CD4-positive, alpha-beta T cell treated with Interleukin-10 for 1 hour (primary cell): Measurements from ENCODE around the gene BET1.

Experiments used
- DNase-seq: peaks from one replicate; pipeline ENCODE4 v3.0.0-alpha.2; 2020

Gene BET1

DNA sequence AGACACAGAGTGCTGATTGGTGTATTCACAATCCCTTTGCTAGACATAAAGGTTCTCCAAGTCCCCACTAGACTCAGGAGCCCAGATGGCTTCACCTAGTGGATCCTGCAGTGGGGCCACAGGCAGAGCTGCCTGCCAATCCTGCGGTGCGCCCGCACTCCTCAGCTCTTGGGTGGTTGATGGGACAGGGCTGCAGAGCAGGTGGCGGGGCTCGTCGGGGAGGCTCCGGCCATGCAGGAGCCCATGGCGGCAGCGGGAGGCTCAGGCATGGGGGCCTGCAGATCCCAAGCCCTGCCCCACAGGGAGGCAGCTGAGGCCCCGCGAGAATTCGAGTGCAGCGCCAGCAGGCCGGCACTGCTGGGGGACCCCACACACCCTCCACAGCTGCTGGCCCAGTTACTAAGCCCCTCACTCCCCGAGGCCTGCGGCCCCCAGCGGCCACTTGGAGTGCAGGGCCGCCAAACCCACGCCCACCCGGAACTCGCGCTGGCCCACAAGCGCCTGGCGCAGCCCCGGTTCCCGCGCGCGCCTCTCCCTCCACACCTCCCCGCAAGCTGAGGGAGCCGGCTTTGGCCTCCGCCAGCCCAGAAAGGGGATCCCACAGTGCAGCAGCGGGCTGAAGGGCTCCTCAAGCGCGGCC, 7.7 kb upstream of the BET1 start:
- no peak for DNase-seq

DNA sequence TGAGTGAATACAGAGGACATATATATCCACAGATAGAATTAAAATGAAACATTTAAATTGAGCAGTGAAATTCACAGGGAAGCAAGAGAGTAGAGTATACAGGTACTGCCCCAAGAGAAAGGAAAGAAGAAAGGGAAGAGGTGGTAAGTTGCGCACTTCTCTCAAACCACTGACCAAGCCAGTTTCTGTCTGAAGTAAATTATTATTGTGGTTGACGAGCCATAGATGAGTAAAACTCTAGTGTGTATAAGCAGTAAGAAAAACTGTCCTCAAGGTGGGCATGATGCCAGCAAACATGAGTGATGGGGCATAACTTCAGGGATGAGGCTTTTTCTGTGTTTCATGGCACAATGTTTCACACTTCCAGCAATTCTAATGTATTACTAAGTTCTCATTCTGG, 4.4 kb upstream of the BET1 start:
- DNase-seq: no peak

DNA sequence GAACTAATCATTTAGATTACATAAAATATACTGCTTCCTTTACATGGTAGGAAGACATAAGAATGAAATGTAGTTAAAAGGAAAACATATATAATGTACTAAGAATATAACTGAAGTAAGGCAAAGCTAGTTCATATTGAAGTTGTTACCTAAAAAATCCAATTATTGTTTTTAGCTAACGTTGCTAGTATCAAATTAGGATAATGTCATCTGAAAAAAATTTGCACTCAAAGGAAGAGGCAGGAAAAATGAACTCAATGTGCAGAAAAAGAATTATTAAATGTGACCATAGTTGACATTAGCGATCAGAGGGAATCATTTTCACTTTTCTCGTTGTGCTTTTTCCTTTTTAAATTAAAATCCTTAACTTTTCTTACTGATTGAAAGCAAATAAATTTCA, 1.6 kb upstream of the BET1 start:
- DNase-seq: no peak

DNA sequence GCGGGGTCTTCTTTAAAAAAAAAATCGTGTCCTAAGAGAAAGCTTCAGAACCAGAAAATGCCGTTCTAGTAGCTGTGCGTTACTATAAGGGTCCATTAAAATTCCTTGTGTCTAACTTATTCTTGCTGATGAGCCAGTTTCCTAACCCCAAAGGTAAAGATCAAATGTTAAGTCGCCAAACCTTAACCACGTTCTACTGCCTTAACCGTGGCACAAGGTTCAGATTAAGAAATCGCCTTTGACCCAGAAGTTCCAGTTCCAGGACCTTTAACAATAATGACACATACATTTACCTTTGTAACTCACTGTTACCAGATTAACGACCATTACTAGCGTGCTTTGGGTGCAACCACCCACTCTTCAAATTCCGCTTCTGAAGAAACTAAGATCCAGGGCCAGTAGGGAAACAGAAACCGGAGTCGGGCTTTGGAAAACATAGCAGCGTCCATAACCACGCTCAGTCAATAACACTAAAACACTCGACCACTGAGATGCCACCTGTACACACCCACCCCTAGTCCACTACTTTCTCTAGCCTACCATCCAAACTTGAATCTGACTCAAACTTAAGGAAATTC, 620 bp downstream of the BET1 start:
- DNase-seq: no peak

DNA sequence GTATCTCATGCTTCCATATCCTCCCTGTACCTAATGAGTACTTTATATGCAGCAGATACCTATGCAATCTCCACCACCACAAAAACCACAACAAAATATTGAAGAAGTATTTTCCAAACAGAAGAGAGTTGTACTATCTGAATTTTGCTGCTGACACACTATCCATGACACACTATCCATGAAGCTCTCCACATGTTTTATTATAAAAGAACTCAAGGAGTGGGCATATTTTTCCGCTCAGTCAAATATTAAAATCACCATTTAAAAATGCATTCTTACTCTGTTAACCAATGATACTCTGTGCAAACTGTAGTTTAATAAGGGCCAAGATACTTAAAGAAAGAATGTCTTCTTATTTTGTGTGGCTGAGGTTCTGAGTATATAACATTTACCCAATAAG, 2.8 kb downstream of the BET1 start:
- no peak for DNase-seq

DNA sequence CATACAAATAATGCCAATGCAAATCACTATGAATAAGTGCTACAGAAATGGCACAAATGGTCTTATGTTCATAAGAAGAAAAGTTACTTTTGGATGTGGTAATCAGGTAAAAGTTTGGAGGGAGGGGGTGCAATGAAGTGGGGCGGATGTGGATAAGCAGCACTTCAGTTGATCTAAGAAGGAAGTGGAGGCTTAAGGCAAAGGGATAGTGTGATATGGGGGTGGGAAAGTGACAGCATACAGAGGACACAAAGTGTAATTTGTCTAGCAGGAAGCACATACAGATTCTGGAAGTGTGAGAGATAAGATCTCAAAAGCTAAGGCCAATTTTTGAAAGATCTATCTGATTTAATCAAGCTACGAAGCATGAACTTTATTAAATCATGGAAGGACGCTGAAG, 6.3 kb downstream of the BET1 start:
- no peak for DNase-seq

DNA sequence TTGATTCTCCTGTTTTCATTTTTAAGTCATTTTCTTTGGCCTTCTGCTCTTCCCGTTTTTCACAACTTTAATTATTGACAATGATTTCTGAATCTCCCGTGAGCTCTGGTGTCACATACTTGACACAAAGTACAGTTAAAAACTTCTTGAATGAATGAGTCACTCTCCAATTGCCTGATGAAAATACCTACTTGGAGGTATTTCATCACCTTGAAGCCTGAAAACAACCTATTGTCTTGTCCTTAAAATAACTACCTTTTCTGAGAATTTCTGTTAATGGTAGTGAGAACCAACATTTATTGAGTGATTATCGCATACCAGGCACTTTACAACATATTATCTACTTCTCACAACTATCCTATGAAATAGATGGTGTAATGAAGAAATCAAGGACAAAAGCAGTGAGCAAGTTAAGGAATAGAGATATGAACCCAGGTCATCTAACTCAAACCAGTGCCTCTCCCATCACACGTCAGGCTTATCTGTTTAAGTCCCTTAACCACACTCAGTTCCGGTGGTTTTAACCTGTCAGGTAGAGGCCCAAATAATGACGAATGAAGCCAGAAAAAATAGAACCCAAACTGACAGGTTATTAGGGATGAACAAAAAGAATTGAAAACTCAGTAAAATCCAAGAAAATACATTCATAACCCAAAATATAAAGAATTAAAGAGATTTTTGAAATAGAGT, 11.6 kb downstream of the BET1 start:
- no peak for DNase-seq

DNA sequence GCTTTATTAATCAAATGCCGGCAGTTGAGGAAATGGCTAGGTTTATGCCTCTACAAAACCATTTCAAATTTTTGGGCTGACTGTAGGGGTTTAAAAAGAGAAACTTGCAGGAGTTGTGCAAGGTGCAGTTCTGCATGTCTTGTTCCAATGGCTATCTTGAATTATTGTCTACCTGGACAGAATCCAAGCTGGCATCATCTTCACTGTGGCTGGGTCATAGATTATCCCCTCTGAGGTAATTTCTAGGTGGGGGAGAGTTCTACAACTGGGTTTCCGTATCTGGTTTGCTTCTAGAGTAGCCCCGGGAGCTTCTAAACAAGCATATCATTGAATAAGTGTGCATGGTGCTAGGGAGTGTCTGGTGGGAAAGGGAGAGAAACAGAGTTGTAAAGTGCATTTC, 16.9 kb downstream of the BET1 start:
- DNase-seq: no peak

DNA sequence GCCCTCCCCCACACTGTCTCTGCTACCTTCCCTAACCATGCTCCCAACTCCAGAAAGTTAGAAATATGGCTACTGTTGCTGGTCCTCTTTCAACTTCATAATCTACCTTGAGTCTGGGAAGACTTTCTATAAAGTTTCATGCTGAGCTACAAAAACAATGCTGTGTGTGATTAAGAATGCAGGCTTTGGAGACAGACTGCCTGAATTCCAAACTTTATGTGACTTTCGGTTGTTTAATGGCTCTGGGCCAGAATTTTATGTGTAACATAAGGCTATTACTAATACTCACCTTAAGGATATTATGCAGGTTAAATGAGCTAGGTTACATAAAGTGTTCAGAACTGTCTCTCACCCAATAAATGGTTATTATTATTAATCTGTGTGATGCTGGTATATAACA, 19.1 kb downstream of the BET1 start:
- no peak for DNase-seq

DNA sequence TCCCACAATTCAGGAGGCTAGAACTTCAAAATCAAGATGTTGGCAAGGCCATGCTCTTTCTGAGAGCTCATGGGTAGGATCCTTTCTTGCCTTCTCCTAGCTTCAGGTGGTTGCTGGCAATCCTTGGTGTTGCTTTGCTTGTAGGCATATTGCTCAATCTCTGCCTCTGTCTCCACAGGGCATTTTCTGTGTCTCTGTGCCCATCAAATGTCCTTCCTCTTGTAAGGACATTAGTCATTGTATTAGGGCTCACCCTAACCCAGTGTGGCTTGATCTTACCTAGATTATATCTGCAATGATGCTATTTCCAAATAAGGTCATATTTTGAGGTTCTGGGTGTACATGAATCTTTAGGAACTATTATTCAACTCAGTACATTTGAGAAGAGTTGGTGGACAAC, 20.1 kb downstream of the BET1 start:
- DNase-seq: no peak

DNA sequence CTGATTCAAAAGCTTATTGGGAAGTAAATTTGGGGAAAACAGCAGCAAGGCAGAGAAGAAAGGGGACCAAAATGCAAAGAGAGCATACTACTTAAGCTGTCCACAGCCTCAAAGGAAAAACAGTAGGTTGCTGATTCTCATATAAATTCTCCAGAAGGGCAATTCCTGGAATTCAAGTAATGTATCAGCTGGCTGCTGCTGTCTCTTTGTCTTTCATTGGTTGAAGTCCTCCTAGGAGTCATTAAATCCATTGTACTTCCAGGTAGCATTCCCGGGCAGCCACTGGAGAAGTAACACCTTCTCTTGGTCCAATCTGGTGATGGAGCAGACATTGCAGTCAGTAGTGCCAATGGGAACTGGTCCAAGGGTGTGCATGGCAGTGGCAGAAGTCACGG, 22.7 kb downstream of the BET1 start:
- DNase-seq: no peak

DNA sequence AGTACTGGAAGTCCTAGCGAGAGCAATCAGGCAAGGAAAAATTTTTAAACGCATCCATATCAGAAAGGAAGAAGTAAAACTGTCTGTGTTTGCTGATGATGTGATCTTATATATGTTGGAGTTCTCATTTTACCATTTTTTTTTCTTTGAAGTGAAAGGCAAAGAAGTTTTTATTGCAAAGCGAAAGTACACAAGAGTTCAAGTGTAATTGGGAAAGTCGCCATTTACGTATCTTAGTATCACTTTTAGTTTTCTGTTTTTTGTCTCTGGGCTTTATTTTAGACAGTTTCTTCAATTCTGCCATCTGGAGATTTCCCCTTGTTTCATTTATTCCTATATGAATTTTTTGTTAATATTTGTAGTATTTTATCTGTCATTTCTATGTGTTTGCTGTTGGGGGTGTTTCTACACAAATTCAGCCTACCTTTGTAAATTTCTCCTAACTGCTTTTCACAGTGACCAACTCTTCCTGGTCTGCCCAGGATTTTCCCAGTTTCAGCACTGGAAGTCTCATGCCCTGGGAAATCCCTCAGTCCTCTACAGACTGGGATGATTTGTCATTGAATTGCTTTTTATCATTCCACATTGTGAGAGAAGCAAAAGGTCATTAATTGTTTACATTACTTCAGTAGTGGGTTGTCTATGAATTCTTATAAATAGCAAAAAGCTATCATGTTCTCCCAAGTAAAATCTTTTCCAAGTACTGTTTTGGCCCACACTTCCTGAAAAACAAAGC, 23.2 kb downstream of the BET1 start:
- no peak for DNase-seq

DNA sequence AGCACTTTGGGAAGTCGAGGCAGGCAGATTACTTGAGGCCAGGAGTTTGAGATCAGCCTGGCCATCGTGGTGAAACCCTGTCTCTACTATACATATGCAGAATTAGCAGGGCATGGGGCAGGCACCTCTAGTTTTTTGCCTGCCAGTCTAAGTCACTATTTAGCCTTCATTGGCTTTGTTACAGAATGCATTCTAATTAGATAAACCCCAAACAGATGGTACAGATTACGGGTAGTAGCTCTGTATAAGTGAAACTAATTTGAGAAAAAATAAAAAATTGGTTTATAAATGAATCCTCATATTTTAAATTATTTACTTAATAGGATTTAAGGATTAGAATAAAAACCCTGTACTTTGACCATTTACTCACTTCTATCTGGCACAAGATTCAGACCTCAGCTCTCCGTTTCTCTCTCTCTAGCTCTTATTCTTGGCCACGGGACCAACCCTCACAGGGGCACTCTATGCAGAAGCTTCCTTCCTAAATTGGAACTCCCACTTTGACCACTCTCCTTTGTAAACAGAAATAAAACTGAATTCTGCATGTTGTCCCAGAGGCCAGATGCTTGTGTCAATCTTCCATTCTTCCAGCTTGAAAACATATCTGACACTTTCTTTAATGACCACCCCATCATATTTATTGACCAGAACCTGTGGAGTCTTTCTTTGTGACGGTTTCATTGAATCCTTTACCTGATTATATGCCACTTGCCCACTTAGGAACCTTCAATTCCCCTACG, 26.8 kb downstream of the BET1 start:
- DNase-seq: no peak

DNA sequence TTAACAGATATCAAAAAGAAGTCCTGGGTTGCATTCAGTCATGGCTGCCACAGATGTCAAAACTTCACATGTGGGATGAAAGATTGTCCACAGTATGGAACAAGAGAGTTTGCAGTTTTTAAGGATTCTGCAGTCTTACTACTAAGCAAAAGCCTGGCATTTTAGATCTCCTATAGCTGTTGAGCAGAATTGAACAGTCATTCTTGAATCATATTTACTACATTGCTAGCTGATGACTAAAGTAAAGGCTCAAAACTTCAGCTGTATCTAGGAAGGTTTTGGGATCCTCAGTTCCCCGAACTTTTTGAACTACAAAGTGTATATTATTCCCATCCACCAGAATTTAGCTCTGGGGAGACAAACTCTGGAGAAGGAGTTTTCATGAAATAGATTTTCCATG, 31.0 kb downstream of the BET1 start:
- DNase-seq: no peak

DNA sequence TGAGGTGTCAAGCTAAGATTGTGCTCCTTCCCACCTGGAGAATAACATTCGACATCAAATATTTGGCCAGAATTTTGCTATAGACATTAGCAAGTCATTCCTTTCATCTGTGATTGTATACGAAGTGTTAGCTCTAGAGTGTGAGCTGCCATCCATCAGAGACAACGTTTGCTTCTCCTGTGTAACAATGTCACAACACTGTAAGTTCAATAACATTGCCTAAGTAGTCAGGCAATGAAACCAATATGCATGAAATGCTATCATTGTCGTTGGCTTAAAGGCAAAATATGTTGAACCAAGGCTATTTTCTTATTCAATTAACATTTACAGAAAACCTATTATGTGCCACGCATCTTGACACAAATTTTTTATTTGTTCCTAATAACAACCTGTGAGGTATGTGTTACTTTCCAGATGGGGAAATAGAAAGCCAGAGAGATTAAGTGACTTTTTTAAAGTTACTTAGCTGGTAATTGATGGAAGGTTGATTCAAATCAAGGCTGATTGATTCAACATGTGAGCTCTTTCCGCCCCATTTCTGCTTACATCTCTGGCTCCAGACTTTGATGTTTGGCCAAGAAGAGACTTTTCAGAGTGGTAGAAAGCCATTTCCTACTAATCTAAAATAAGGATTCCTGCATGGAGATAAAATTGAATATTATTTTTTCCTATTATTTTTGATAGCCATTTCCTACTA, 32.0 kb downstream of the BET1 start:
- no peak for DNase-seq

DNA sequence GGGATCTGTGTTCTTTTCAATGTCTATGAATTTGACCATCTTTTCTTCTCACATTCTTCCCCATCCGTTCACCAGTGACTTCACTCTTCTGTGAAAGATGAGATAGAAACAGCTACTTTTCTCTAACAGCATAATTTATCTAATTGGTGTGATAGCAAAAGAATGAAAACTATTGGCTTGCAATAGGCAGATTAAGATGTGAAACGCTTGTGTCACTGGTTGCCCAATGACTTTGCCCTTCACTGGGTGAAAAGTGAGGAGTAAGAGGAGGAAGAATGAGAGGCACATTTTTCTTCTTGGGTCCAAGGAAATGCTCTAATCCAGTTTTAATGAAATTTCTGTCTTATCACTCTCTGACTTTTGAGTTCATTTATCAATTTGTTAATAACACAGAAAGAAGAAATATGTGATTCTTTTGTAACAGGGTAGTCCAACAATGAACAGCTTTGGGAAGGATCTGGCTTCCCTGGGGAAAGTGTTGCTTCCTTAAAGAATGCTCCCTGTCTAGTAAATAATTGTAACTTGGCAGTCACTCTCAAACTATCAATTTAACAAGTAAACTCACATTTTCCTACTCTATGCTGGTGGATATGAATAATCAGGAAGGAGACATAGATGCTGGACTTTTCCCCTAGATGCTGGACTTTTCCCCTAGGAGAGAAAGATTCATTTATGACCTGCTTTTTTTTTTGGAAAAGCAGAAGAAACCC, 35.1 kb downstream of the BET1 start:
- DNase-seq: no peak

DNA sequence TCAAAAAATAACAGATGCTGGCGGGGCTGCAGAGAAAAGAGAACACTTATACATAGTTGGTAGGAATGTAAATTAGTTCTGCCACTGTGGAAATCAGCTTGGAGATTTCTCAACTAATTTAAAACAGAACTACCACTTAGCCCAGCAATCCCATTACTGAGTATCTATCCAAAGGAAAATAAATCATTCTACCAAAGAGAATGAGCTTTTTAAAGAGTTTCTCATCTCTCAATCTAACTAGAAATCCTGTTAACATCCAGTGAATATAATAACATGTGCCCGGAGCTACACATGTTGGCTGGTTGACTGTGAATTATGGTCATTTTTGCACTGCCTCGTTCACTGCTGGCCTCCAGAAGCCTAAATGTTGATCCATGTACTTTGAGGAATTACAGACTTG, 39.3 kb downstream of the BET1 start:
- no peak for DNase-seq

DNA sequence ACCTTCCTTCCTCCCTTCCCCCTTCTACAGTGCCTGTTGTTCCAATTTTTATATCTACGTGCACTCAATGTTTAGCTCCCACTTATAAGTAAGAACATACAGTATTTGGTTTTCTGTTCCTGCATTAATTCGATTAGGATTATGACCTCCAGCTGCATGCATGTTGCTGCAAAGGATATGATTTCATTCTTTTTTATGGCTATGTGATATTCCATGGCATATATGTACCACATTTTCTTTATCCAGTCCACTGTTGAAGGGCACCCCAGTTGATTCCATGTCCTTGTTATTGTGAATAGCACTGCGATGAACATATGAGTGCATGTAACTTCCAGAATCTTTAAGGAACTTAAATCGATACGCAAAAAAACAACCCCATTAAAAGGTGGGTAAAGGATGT, 39.9 kb downstream of the BET1 start:
- no peak for DNase-seq

DNA sequence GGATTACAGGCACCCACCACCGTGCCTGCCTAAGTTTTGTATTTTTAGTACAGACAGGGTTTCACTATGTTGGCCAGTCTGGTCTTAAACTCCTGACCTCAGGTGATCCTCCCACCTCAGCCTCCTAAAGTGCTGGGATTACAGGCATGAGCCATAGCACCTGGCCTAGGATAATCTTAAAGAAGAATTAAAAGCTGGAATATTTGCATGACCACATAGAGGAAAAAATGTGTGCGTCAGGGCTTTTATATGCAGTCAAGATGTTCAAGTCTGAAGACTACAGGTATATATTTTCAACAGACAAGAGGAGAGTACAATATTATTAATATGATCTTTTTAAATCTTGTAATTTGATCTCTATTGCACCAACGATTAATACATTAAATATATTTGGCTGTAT, 43.2 kb downstream of the BET1 start:
- DNase-seq: no peak

DNA sequence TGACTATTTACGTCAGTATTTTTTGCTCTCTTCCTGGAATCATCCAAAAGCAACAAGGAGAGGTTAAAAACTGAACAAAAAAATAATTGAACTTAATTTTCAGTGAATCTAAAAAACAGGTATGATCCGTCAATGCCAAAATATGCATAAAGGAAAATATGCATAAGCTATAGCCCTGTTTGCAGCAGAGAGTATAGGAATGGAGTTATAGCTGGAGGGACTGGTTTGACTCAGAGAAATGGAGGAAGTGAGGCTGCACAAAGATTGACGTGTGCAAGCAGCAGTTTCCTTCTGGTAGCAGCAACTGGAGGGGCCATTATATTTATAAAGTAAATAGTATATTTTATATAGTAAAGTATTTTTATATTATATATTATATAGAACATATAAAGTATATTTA, 45.5 kb downstream of the BET1 start:
- no peak for DNase-seq

DNA sequence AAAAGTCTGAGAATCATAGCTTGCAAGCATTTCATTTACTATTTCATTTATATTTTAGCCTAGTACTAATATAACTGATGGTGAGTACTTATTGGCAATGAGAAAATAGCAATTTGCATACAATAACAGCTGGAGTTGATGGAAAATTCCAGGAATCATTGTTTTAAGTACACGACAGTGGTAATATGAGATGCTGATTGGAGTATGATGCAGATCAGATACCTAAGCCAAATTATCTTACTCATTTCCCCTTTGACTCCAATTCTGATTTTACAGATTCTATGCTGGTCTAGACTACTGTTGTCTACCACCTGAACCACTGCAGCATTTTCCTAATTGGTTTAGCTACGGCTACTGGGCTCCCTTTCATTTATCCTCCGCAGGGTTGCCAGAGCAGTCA, 45.9 kb downstream of the BET1 start:
- DNase-seq: no peak

DNA sequence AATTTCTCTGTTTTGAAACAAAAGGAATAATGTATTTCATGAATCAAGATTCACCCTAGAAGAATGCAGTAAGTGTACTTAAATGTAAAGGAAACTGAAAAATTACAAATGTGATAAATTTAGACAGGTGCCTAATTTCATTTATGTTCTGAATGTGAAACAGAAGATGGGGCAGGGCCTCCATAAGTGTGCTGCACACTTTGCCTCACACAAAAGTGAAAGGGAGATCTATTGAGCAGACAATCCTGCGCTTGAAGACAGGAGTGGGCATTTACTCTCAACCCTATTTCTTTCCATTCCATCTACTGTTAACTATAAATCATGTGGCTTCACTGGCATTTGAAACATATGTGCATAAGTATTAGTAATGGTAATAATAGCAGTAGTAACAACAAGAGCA, 46.4 kb downstream of the BET1 start:
- no peak for DNase-seq
